Caco-2 (cell line): ENCODE measurements around the gene MAD1L1. TPM values are rescaled to one million over a fixed set of nuclear protein-coding genes. Genes with fewer than 3 reads are reported as not detected.

Experiments used
- BruUV-seq: library from RNA; stranded (reverse); fragments of 400-500 nt; replicated peaks from 2 replicates; lab custom pipeline; 2021; lab: Mats Ljungman, UMichigan
- CTCF ChIA-PET: fragments of 300-600 bp; sonication (Branson Sonifier 250); formaldehyde crosslinking; loops from one replicate; lab custom pipeline; 2022; ENCODE audit warnings: antibody characterized with exemption; lab: Charles Lee
- POLR2A ChIA-PET: fragments of 300-600 bp; sonication (Branson Sonifier 250); formaldehyde crosslinking; loops from one replicate; lab custom pipeline; 2022; ENCODE audit warnings: antibody characterized with exemption; lab: Charles Lee
- DNase-seq, 2 experiments: peaks; one replicate each; pipeline versions ENCODE4 v3.0.0 to v3.0.0-alpha.2; 2020 to 2022
- H3K27me3 ChIP-seq: replicated peaks from 2 replicates; pipeline ENCODE4 v1.6.0; 2011; ENCODE audit warnings: low read length; ENCODE audit not compliant: control insufficient read depth, insufficient read depth
- H3K36me3 ChIP-seq: 2 replicates; pipeline ENCODE4 v1.5.1; 2011; ENCODE audit warnings: low read length; ENCODE audit not compliant: control insufficient read depth, insufficient read depth
- H3K4me1 ChIP-seq: fragments of 250-450 bp; sonication (Bioruptor Pico); 2 replicates; pipeline ENCODE4 v1.5.1; 2020; ENCODE audit warnings: mild to moderate bottlenecking
- H3K4me3 ChIP-seq: 2 replicates; pipeline ENCODE4 v1.5.1; 2011; ENCODE audit warnings: low read depth, mild to moderate bottlenecking, control low read depth, low read length
- H3K9me3 ChIP-seq: fragments of 250-450 bp; sonication (Bioruptor Pico); 2 replicates; pipeline ENCODE4 v1.5.1; 2020; ENCODE audit warnings: mild to moderate bottlenecking, moderate library complexity
- H3K27ac Mint-ChIP-seq: one replicate; pipeline ENCODE4 v1.8.0; 2022; ENCODE audit warnings: mixed read lengths; ENCODE audit not compliant: unreplicated experiment
- H3K27me3 Mint-ChIP-seq: one replicate; pipeline ENCODE4 v1.8.0; 2022; ENCODE audit warnings: mixed read lengths; ENCODE audit not compliant: insufficient read depth, unreplicated experiment
- H3K36me3 Mint-ChIP-seq: one replicate; pipeline ENCODE4 v1.8.0; 2022; ENCODE audit warnings: mild to moderate bottlenecking, mixed read lengths; ENCODE audit not compliant: insufficient read depth, unreplicated experiment
- H3K4me1 Mint-ChIP-seq: one replicate; pipeline ENCODE4 v1.8.0; 2022; ENCODE audit warnings: low read depth, mixed read lengths; ENCODE audit not compliant: unreplicated experiment
- H3K4me3 Mint-ChIP-seq: one replicate; pipeline ENCODE4 v1.8.0; 2022; ENCODE audit warnings: mild to moderate bottlenecking, moderate library complexity, mixed read lengths; ENCODE audit not compliant: unreplicated experiment
- H3K9me3 Mint-ChIP-seq: one replicate; pipeline ENCODE4 v1.8.0; 2022; ENCODE audit warnings: mixed read lengths; ENCODE audit not compliant: unreplicated experiment
- intact Hi-C: fragments of 100-400 bp; cut with micrococcal nuclease; formaldehyde crosslinking; loops from one replicate; pipeline ENCODE4 v1.10.0; 2022; ENCODE audit not compliant: unreplicated experiment
- total RNA-seq: library from RNA; stranded (reverse); gene quantifications from 2 replicates; pipeline ENCODE4 v1.2.3, GENCODE V29; 2022
- TF ChIP-seq, protein P1 (sequence below), 2 experiments: fragments of 200-600 bp in 1 of 2; IDR thresholded peaks; 1 replicate in 1 of 2; 2 replicates in 1 of 2; pipeline versions ENCODE4 v1.5.1 to v1.8.0; 2011 to 2022; ENCODE audit warnings: antibody characterized with exemption in 1 of 2, control low read depth in 1 of 2, inconsistent platforms in 1 of 2, low read depth in 1 of 2, low read length in 1 of 2, mild to moderate bottlenecking in 1 of 2, moderate library complexity in 1 of 2; ENCODE audit not compliant: insufficient read depth in 1 of 2, severe bottlenecking in 1 of 2, unreplicated experiment in 1 of 2

Gene MAD1L1
- total RNA-seq, 1 experiment from 2014 or later, result 58.6 TPM

DNA sequence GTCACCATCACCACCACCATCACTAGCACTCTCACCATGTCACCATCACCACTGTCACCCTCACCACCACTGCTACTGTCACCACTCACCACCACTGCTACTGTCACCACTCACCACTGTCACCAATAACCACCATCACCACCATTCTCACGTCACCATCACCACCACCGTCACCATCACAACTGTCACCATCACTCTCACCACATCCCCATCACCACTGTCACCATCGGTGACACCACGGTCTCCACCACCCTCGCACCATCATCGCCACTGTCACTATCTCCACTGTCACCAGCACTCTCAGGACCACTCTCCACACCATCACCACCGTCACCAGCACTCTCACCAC is 130.4 kb downstream of the MAD1L1 start:
- Histone ChIP-seq H3K9me3 (no peaks in the 10 kb centered on the region), H3K27me3 (no peaks in the 10 kb centered on the region), H3K4me3 (no peak overlapping the region), H3K4me1 (no peaks in the 10 kb centered on the region), H3K36me3 (no peaks in the 10 kb centered on the region)
- ChIA-PET POLR2A (no interaction called here), CTCF (no interaction called here)
- peaks cover 28% of the 10 kb centered on the region for H3K36me3 Mint-ChIP-seq
- BruUV-seq, result no TSS peak
- TF ChIP-seq, protein P1, sequence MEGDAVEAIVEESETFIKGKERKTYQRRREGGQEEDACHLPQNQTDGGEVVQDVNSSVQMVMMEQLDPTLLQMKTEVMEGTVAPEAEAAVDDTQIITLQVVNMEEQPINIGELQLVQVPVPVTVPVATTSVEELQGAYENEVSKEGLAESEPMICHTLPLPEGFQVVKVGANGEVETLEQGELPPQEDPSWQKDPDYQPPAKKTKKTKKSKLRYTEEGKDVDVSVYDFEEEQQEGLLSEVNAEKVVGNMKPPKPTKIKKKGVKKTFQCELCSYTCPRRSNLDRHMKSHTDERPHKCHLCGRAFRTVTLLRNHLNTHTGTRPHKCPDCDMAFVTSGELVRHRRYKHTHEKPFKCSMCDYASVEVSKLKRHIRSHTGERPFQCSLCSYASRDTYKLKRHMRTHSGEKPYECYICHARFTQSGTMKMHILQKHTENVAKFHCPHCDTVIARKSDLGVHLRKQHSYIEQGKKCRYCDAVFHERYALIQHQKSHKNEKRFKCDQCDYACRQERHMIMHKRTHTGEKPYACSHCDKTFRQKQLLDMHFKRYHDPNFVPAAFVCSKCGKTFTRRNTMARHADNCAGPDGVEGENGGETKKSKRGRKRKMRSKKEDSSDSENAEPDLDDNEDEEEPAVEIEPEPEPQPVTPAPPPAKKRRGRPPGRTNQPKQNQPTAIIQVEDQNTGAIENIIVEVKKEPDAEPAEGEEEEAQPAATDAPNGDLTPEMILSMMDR (IDR thresholded peaks at IDR 0.05; ENCODE audit: insufficient read depth in 1 of 2, low read depth in 1 of 2, low read length in 1 of 2, severe bottlenecking in 1 of 2, unreplicated experiment in 1 of 2), result no peak
- no peaks in the 10 kb centered on the region for H3K4me1 Mint-ChIP-seq
- no peaks in the 10 kb centered on the region for H3K27me3 Mint-ChIP-seq
- intact Hi-C loops, result no loop called here
- H3K9me3 Mint-ChIP-seq, result no peaks in the 10 kb centered on the region
- H3K4me3 Mint-ChIP-seq, result no peak overlapping the region
- H3K27ac Mint-ChIP-seq, result no peak overlapping the region
- no peak for DNase-seq

DNA sequence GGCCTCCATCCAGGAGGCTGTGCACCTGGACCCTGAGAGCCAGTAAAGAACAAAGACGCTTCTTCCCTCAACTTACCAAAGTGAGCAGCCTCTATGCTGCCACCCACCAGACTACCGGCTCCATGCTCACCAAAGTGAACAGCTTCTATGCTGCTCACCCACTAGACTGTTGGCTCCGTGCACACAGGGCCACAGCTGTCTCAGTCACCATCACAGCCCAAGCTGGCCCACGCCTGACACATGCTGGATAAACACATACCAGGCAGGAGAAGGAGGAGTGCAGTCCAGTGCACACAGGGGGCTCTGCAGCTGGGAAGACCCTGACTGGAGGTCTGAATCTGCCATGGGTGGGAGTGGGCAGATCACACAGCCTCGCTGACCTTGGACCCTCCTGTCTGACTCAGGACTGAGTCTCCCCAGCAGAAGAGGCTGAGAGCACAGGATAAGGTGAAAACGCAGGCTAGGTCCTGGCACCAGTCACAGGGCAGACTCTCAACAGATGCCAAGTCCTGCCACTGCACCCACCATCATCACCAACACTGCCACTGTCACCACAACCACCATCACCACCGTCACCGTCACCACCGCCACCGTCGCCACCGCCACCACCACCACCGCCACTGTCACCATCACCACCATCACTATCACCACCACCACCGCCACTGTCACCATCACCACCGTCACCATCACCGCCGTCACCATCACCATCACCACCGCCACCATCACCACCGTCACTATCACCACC is 130.9 kb downstream of the MAD1L1 start:
- DNase-seq, result no peak
- Mint-ChIP-seq H3K36me3 (peaks cover 29% of the 10 kb centered on the region), H3K27me3 (no peaks in the 10 kb centered on the region), H3K9me3 (no peaks in the 10 kb centered on the region), H3K4me1 (no peaks in the 10 kb centered on the region), H3K27ac (no peak overlapping the region), H3K4me3 (no peak overlapping the region)
- TF ChIP-seq, protein P1 (IDR thresholded peaks at IDR 0.05; ENCODE audit: insufficient read depth in 1 of 2, low read depth in 1 of 2, low read length in 1 of 2, severe bottlenecking in 1 of 2, unreplicated experiment in 1 of 2), result no peak
- CTCF ChIA-PET, result no interaction called here
- Histone ChIP-seq H3K36me3 (no peaks in the 10 kb centered on the region), H3K4me1 (no peaks in the 10 kb centered on the region), H3K27me3 (no peaks in the 10 kb centered on the region), H3K9me3 (no peaks in the 10 kb centered on the region), H3K4me3 (no peak overlapping the region)
- POLR2A ChIA-PET, result no interaction called here
- intact Hi-C loops, result no loop called here
- no TSS peak for BruUV-seq

DNA sequence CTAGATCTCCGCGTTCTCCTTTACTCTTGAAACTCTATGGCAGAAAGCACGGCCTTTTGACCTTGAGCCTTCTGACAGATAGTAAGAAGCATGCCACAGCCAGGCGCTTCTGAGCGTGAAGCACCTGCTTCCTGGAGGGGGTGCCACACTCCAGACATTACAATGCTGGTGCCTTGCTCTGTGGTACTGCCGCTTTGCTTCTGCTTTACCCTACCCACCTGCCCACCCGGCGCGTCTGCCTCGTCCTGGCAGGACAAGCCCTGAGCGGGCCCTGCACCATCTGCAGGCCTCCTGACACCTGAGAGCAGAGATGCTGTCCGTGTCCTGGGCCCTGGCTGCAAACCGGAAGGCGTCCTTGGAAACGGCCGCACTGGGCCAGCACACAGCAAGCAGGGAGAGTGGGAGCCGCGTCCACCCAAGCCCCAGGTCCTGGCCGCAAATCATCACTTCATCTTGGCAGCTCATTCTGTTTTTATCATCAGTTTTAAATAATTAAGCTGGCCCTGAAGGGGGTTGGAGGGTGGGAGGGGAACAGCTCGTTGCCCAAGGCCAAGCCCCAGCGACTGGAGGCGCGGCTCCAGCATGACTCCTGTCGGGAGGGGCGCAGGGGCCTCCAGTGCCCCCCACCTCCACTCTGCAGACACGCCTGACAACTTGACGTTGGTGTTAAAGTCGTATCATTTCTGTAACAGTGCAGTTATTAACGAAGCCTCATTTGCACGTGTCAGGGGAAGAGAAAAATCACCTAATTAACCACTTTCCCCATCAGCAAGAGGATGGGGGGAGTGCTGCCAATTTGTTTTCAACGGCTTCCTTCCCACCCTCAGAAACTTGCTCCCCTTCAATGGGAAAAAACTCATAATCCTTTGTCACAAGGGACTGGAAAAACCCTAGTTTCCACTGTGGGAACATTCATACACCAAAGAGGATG is 132.2 kb downstream of the MAD1L1 start:
- no peaks in the 10 kb centered on the region for H3K9me3 Mint-ChIP-seq
- no peak overlapping the region for H3K4me3 Mint-ChIP-seq
- H3K36me3 Mint-ChIP-seq, result peaks cover 30% of the 10 kb centered on the region
- CTCF ChIA-PET, result interaction anchor here (0.6 kb wide), 1 partner anchor 537 kb away, joined by 5 read pairs; no protein-coding TSS in a partner anchor
- Histone ChIP-seq H3K4me3 (no peak overlapping the region), H3K27me3 (no peaks in the 10 kb centered on the region), H3K9me3 (no peaks in the 10 kb centered on the region), H3K36me3 (no peaks in the 10 kb centered on the region), H3K4me1 (no peaks in the 10 kb centered on the region)
- H3K27ac Mint-ChIP-seq, result no peak overlapping the region
- BruUV-seq, result no TSS peak
- H3K27me3 Mint-ChIP-seq, result no peaks in the 10 kb centered on the region
- TF ChIP-seq, protein P1 (IDR thresholded peaks at IDR 0.05; ENCODE audit: insufficient read depth in 1 of 2, low read depth in 1 of 2, low read length in 1 of 2, severe bottlenecking in 1 of 2, unreplicated experiment in 1 of 2), result no peak
- H3K4me1 Mint-ChIP-seq, result no peaks in the 10 kb centered on the region
- intact Hi-C loops, result no loop called here
- DNase-seq, result peak in 1 of 2 experiments; percentile 16
- POLR2A ChIA-PET, result no interaction called here
